SK-N-SH (cell line): Measurements from ENCODE around the gene SGMS2.

Source experiments
- CHD2 ChIP-seq: fragments of 150-350 bp; IDR thresholded peaks from 2 replicates; pipeline ENCODE4 v1.6.1; 2018; ENCODE audit warnings: low read length; ENCODE audit not compliant: partially characterized antibody
- EP300 ChIP-seq, 2 experiments: IDR thresholded peaks; 2 replicates each; pipeline versions ENCODE4 v1.4.0 to v1.6.1; 2012; ENCODE audit warnings: borderline replicate concordance in 1 of 2, low read depth in 1 of 2, low read length in 1 of 2
- FOXJ3 ChIP-seq: sonication (generic); formaldehyde crosslinking; IDR thresholded peaks from 2 replicates; pipeline ENCODE4 v1.5.1; 2020; ENCODE audit warnings: mild to moderate bottlenecking, missing genetic modification reagents
- MEF2A ChIP-seq: IDR thresholded peaks from 2 replicates; pipeline ENCODE4 v1.4.0; 2012; ENCODE audit warnings: low read depth, borderline replicate concordance
- POLR2AphosphoS5 ChIP-seq: IDR thresholded peaks from 2 replicates; pipeline ENCODE4 v1.6.1; 2012; ENCODE audit warnings: low read depth, low read length
- SIN3A ChIP-seq: IDR thresholded peaks from 2 replicates; pipeline ENCODE4 v1.6.1; 2012; ENCODE audit warnings: low read depth, mild to moderate bottlenecking, low read length, moderate library complexity, borderline replicate concordance
- TCF12 ChIP-seq: IDR thresholded peaks from 2 replicates; pipeline ENCODE4 v1.4.0; 2012
- TF ChIP-seq, protein P1 (sequence below): fragments of 150-350 bp; IDR thresholded peaks from 2 replicates; pipeline ENCODE4 v1.6.1; 2016; ENCODE audit warnings: mild to moderate bottlenecking, low read depth, low read length
- TF ChIP-seq, protein P2 (sequence below): IDR thresholded peaks from 2 replicates; pipeline ENCODE4 v1.4.0; 2012; ENCODE audit warnings: low read depth, borderline replicate concordance
- TF ChIP-seq, protein P3 (sequence below): fragments of 200-600 bp; sonication (generic); IDR thresholded peaks from 2 replicates; pipeline ENCODE4 v1.6.1; 2017; ENCODE audit warnings: antibody characterized with exemption, mild to moderate bottlenecking, moderate library complexity
- TF ChIP-seq, protein P4 (sequence below): IDR thresholded peaks from 2 replicates; pipeline ENCODE4 v1.6.1; 2012; ENCODE audit warnings: mild to moderate bottlenecking, low read depth, low read length, moderate library complexity

DNA sequence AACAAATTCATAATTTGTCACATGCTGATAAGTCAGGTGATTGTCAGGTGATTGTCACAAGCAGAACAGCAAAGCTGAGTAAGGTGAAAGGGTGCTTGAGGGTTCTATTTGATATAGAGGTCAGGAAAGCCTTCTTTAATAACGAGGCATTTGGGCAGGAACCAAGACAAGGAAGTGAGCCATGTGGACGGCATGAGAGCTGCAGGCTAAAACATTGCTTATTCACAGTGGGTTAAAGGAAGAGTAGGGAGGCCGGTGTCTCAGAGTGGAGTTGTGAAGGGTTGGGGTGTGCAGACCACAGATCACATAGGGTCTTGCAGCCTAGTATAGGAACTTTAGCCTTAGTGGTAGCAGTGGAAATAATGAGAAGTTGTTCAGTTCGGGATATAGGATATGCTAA is 75.3 kb downstream of the SGMS2 start:
- no peak for TF ChIP-seq TCF12
- TF ChIP-seq EP300 (IDR thresholded peaks at IDR 0.05; ENCODE audit: borderline replicate concordance in 1 of 2, low read depth in 1 of 2, low read length in 1 of 2), result no peak
- TF ChIP-seq POLR2AphosphoS5, result no peak
- TF ChIP-seq, protein P1, sequence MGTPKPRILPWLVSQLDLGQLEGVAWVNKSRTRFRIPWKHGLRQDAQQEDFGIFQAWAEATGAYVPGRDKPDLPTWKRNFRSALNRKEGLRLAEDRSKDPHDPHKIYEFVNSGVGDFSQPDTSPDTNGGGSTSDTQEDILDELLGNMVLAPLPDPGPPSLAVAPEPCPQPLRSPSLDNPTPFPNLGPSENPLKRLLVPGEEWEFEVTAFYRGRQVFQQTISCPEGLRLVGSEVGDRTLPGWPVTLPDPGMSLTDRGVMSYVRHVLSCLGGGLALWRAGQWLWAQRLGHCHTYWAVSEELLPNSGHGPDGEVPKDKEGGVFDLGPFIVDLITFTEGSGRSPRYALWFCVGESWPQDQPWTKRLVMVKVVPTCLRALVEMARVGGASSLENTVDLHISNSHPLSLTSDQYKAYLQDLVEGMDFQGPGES, result no peak
- TF ChIP-seq, protein P2, sequence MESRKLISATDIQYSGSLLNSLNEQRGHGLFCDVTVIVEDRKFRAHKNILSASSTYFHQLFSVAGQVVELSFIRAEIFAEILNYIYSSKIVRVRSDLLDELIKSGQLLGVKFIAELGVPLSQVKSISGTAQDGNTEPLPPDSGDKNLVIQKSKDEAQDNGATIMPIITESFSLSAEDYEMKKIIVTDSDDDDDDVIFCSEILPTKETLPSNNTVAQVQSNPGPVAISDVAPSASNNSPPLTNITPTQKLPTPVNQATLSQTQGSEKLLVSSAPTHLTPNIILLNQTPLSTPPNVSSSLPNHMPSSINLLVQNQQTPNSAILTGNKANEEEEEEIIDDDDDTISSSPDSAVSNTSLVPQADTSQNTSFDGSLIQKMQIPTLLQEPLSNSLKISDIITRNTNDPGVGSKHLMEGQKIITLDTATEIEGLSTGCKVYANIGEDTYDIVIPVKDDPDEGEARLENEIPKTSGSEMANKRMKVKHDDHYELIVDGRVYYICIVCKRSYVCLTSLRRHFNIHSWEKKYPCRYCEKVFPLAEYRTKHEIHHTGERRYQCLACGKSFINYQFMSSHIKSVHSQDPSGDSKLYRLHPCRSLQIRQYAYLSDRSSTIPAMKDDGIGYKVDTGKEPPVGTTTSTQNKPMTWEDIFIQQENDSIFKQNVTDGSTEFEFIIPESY, result no peak
- TF ChIP-seq, protein P3, sequence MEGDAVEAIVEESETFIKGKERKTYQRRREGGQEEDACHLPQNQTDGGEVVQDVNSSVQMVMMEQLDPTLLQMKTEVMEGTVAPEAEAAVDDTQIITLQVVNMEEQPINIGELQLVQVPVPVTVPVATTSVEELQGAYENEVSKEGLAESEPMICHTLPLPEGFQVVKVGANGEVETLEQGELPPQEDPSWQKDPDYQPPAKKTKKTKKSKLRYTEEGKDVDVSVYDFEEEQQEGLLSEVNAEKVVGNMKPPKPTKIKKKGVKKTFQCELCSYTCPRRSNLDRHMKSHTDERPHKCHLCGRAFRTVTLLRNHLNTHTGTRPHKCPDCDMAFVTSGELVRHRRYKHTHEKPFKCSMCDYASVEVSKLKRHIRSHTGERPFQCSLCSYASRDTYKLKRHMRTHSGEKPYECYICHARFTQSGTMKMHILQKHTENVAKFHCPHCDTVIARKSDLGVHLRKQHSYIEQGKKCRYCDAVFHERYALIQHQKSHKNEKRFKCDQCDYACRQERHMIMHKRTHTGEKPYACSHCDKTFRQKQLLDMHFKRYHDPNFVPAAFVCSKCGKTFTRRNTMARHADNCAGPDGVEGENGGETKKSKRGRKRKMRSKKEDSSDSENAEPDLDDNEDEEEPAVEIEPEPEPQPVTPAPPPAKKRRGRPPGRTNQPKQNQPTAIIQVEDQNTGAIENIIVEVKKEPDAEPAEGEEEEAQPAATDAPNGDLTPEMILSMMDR, result no peak
- TF ChIP-seq, protein P4, sequence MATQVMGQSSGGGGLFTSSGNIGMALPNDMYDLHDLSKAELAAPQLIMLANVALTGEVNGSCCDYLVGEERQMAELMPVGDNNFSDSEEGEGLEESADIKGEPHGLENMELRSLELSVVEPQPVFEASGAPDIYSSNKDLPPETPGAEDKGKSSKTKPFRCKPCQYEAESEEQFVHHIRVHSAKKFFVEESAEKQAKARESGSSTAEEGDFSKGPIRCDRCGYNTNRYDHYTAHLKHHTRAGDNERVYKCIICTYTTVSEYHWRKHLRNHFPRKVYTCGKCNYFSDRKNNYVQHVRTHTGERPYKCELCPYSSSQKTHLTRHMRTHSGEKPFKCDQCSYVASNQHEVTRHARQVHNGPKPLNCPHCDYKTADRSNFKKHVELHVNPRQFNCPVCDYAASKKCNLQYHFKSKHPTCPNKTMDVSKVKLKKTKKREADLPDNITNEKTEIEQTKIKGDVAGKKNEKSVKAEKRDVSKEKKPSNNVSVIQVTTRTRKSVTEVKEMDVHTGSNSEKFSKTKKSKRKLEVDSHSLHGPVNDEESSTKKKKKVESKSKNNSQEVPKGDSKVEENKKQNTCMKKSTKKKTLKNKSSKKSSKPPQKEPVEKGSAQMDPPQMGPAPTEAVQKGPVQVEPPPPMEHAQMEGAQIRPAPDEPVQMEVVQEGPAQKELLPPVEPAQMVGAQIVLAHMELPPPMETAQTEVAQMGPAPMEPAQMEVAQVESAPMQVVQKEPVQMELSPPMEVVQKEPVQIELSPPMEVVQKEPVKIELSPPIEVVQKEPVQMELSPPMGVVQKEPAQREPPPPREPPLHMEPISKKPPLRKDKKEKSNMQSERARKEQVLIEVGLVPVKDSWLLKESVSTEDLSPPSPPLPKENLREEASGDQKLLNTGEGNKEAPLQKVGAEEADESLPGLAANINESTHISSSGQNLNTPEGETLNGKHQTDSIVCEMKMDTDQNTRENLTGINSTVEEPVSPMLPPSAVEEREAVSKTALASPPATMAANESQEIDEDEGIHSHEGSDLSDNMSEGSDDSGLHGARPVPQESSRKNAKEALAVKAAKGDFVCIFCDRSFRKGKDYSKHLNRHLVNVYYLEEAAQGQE, result no peak
- no peak for TF ChIP-seq FOXJ3
- TF ChIP-seq SIN3A, result no peak
- no peak for TF ChIP-seq MEF2A
- no peak for TF ChIP-seq CHD2
